PFSK-1 (cell line): ENCODE results near the gene TAF4.

Experiments used
- POLR2AphosphoS5 ChIP-seq: IDR thresholded peaks from 2 replicates; pipeline ENCODE4 v1.6.1; 2012; ENCODE audit warnings: low read depth, mild to moderate bottlenecking, control low read depth, low read length, moderate library complexity
- SIN3A ChIP-seq: IDR thresholded peaks from 2 replicates; pipeline ENCODE4 v1.6.1; 2012; ENCODE audit warnings: mild to moderate bottlenecking, low read length, moderate library complexity, borderline replicate concordance; ENCODE audit not compliant: insufficient read depth
- TAF1 ChIP-seq: IDR thresholded peaks from 2 replicates; pipeline ENCODE4 v1.6.1; 2012; ENCODE audit warnings: low read length, control low read depth, borderline replicate concordance; ENCODE audit not compliant: insufficient read depth
- TF ChIP-seq, protein P1 (sequence below), 2 experiments: IDR thresholded peaks; 2 replicates each; pipeline versions ENCODE4 v1.6.1 to v1.8.0; 2011 to 2012; ENCODE audit warnings: low read depth in 2 of 2, low read length in 2 of 2, control low read depth in 1 of 2, inconsistent platforms in 1 of 2, mild to moderate bottlenecking in 1 of 2, moderate library complexity in 1 of 2; ENCODE audit not compliant: insufficient read depth in 1 of 2

DNA sequence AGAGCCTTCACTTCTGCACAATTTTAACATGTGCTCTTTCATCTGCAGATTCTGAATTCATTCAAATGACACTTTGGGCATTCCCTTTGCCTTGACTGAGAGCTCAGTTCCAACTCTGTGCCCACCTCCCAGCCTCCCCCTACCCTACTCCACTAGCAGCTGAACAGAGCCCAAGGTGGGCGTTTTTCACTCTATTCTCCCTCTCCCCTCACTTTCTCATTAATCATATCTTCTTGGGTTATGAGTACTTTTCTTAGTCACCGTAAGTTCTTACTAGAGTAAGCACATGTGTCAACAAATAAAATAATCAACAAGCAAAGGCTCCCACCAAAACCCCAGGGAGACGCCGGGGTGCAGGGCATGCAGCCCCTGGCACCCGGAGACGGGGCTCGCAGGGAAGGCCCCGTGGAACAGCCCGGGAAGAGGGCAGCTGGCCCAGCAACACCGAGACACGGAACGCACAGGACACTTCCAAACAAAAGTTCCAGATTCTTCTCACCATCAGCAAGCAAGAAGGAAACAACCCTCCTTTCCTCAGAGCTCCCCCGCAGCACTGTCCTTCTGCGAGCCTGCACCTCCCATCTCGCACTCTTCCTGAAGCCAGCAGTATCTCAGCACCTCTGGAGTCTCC, 34.1 kb downstream of the TAF4 start:
- no peak for TF ChIP-seq POLR2AphosphoS5
- no peak for TF ChIP-seq TAF1
- no peak for TF ChIP-seq SIN3A
- TF ChIP-seq, protein P1, sequence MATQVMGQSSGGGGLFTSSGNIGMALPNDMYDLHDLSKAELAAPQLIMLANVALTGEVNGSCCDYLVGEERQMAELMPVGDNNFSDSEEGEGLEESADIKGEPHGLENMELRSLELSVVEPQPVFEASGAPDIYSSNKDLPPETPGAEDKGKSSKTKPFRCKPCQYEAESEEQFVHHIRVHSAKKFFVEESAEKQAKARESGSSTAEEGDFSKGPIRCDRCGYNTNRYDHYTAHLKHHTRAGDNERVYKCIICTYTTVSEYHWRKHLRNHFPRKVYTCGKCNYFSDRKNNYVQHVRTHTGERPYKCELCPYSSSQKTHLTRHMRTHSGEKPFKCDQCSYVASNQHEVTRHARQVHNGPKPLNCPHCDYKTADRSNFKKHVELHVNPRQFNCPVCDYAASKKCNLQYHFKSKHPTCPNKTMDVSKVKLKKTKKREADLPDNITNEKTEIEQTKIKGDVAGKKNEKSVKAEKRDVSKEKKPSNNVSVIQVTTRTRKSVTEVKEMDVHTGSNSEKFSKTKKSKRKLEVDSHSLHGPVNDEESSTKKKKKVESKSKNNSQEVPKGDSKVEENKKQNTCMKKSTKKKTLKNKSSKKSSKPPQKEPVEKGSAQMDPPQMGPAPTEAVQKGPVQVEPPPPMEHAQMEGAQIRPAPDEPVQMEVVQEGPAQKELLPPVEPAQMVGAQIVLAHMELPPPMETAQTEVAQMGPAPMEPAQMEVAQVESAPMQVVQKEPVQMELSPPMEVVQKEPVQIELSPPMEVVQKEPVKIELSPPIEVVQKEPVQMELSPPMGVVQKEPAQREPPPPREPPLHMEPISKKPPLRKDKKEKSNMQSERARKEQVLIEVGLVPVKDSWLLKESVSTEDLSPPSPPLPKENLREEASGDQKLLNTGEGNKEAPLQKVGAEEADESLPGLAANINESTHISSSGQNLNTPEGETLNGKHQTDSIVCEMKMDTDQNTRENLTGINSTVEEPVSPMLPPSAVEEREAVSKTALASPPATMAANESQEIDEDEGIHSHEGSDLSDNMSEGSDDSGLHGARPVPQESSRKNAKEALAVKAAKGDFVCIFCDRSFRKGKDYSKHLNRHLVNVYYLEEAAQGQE (IDR thresholded peaks at IDR 0.05; ENCODE audit: insufficient read depth in 1 of 2, low read depth in 2 of 2, low read length in 2 of 2): no peak
